Measurements from ENCODE around the gene CD8B.

CD8B gene

GRCh38 chr2:86818114-86818801 lies 43.4 kb downstream of the CD8B start:
- no peak for DNase-seq (ENCODE audit: low read depth)
- no peak overlapping the region for H3K4me3 ChIP-seq (ENCODE audit: low read length)
- TF ChIP-seq CTCF (conservative IDR thresholded peaks at IDR 0.05; ENCODE audit: low read length): no peak

GRCh38 chr2:86815611-86816010 lies 46.1 kb downstream of the CD8B start:
- H3K4me3 ChIP-seq (ENCODE audit: low read length): no peak overlapping the region
- no peak for TF ChIP-seq CTCF (conservative IDR thresholded peaks at IDR 0.05; ENCODE audit: low read length)
- DNase-seq (ENCODE audit: low read depth): no peak

- no peak overlapping the region for H3K4me3 ChIP-seq (ENCODE audit: low read length)
- DNase-seq (ENCODE audit: low read depth): no peak
- no peak for TF ChIP-seq CTCF (conservative IDR thresholded peaks at IDR 0.05; ENCODE audit: low read length)
These were observed 52.1 kb downstream of the CD8B start for GRCh38 chr2:86809481-86810121.

GRCh38 chr2:86808315-86809161 lies 53.1 kb downstream of the CD8B start:
- TF ChIP-seq CTCF (conservative IDR thresholded peaks at IDR 0.05; ENCODE audit: low read length): peak; percentile 86
- H3K4me3 ChIP-seq (ENCODE audit: low read length): peak overlapping the region; percentile 40
- peak; percentile 58 for DNase-seq (ENCODE audit: low read depth)

- no peak for TF ChIP-seq CTCF (conservative IDR thresholded peaks at IDR 0.05; ENCODE audit: low read length)
- DNase-seq (ENCODE audit: low read depth): no peak
- H3K4me3 ChIP-seq (ENCODE audit: low read length): peak overlapping the region; percentile 40
These were observed 54.0 kb downstream of the CD8B start for GRCh38 chr2:86807468-86808275.

- H3K4me3 ChIP-seq (ENCODE audit: low read length): peak overlapping the region; percentile 40
- no peak for TF ChIP-seq CTCF (conservative IDR thresholded peaks at IDR 0.05; ENCODE audit: low read length)
- DNase-seq (ENCODE audit: low read depth): no peak
These were observed 54.6 kb downstream of the CD8B start for GRCh38 chr2:86807133-86807467.
